GM06990 (cell line): ENCODE results near the gene GOLGA6L2.
"Not testable (repeated sequence)": the region's sequence is repeated elsewhere in the genome, so short reads cannot be mapped to it uniquely, and the experiment has no call there.

ENCODE experiments used
- DNase-seq: peaks from one replicate; pipeline ENCODE4 v3.0.0-alpha.2; 2011; ENCODE audit not compliant: insufficient read length; ENCODE audit errors: extremely low read depth
- H3K27me3 ChIP-seq: replicated peaks from 2 replicates; pipeline ENCODE4 v1.6.0; 2011; ENCODE audit warnings: low read length; ENCODE audit not compliant: control insufficient read depth, insufficient read depth
- H3K36me3 ChIP-seq: 2 replicates; pipeline ENCODE4 v1.5.1; 2011; ENCODE audit warnings: low read length; ENCODE audit not compliant: control insufficient read depth, insufficient read depth
- H3K4me3 ChIP-seq: replicated peaks from 2 replicates; pipeline ENCODE4 v1.5.1; 2011; ENCODE audit warnings: low read depth, mild to moderate bottlenecking, control low read depth, low read length
- CTCF ChIP-seq: IDR thresholded peaks from 2 replicates; pipeline ENCODE4 v1.5.1; 2011; ENCODE audit warnings: low read length, control low read depth, mild to moderate bottlenecking, inconsistent platforms; ENCODE audit not compliant: insufficient read depth, poor library complexity, severe bottlenecking

Gene GOLGA6L2

GRCh38 chr15:23401627-23402026 lies 45.4 kb downstream of the GOLGA6L2 start:
- Histone ChIP-seq H3K27me3 (no peaks in the 10 kb centered on the region), H3K36me3 (no peaks in the 10 kb centered on the region), H3K4me3 (no peak overlapping the region)
- no peak for DNase-seq
- TF ChIP-seq CTCF = no peak

DNA sequence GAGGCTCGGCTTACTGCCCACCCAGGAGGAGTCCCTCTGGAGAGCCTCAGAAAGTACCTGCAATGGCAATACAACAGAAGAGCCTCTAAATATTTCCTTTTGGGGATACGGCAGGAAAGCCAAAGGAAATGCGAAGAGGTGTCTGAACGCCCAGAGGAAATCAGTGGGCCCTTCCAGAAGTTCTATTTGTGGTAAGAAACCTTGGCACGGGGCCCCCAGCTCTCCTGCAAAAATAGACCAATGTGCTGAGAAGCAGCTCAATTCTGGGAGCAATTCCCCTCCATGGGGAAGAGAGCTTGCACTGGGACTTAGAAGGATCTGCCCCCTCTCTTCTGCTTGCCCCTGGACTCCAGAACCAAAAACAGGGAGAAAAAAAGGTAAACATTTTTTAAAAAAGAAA lies 47.8 kb downstream of the GOLGA6L2 start:
- H3K27me3 ChIP-seq, H3K36me3 ChIP-seq, DNase-seq, H3K4me3 ChIP-seq: not testable (repeated sequence)

- H3K36me3 ChIP-seq, DNase-seq, H3K4me3 ChIP-seq, H3K27me3 ChIP-seq: not testable (repeated sequence)
Measured at GRCh38 chr15:23398357-23398756, 48.7 kb downstream of the GOLGA6L2 start.

- no peak for TF ChIP-seq CTCF
- Histone ChIP-seq H3K4me3 (no peak overlapping the region), H3K27me3 (no peaks in the 10 kb centered on the region; the same call in 1 of the 2 replicates), H3K36me3 (no peaks in the 10 kb centered on the region)
- no peak for DNase-seq
Measured at GRCh38 chr15:23397779-23398178, 49.3 kb downstream of the GOLGA6L2 start.

GRCh38 chr15:23395832-23396231 lies 51.2 kb downstream of the GOLGA6L2 start:
- Histone ChIP-seq H3K4me3 (no peak overlapping the region), H3K27me3 (no peaks in the 10 kb centered on the region; the same call in 1 of the 2 replicates), H3K36me3 (no peaks in the 10 kb centered on the region)
- no peak for TF ChIP-seq CTCF
- no peak for DNase-seq

DNA sequence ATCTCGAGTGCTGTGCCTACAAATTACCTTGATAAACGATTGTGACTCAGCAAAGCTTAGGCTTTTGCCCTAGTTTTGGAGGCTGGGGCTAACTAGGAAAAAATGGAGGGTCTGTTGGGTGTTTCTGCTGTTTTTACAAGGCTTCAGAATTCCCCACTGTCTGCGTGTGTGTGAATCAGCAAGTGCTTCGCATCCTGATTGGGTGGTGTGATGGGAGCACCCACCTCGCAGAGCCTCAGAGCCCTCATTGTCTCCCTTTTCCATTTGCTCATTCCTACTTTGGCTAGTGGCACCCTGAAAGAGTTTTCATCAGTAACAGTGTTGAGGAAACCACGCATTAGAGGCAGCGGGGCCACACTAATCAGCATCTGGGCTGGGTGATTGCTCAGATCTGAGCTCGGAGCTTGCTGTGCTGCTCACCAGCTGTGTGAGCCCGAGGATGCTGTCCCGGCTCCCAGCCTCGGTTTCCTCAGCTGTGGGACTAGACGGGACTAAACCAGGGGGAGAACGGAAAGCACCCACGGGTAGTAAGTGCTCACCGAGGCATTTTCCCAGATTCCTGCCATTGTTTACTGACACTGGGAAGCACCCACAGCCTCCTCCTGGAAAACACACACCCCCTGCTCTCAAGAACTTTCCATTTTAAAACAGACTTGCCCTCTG lies 51.9 kb downstream of the GOLGA6L2 start:
- Histone ChIP-seq H3K36me3 (no peaks in the 10 kb centered on the region), H3K4me3 (no peak overlapping the region), H3K27me3 (no peaks in the 10 kb centered on the region; the same call in 1 of the 2 replicates)
- no peak for DNase-seq
- TF ChIP-seq CTCF = no peak
